Dendritic cell treated with granulocyte-macrophage colony-stimulating factor and Interleukin-4, amounts not matched to agents 40 ng/mL and 50 ng/mL, for 4 days (primary cell): ENCODE data around the gene TCF12.
"Not testable (repeated sequence)": the region's sequence is repeated elsewhere in the genome, so short reads cannot be mapped to it uniquely, and the experiment has no call there.

Experiments
- H3K27ac Mint-ChIP-seq: one replicate; pipeline ENCODE4 v1.8.0; 2022; ENCODE audit warnings: mild to moderate bottlenecking, mixed read lengths
- H3K27me3 Mint-ChIP-seq: one replicate; pipeline ENCODE4 v1.8.0; 2022; ENCODE audit warnings: mild to moderate bottlenecking, mixed read lengths
- H3K36me3 Mint-ChIP-seq: one replicate; pipeline ENCODE4 v1.8.0; 2022; ENCODE audit warnings: low read depth, mixed read lengths
- H3K4me1 Mint-ChIP-seq: one replicate; pipeline ENCODE4 v1.8.0; 2022; ENCODE audit warnings: low read depth, mixed read lengths
- H3K4me3 Mint-ChIP-seq: one replicate; pipeline ENCODE4 v1.8.0; 2022; ENCODE audit warnings: mild to moderate bottlenecking, moderate library complexity, mixed read lengths
- H3K9me3 Mint-ChIP-seq: one replicate; pipeline ENCODE4 v1.8.0; 2022; ENCODE audit warnings: mixed read lengths
- intact Hi-C: fragments of 100-400 bp; cut with micrococcal nuclease; formaldehyde crosslinking; loops from one replicate; pipeline ENCODE4 v1.15.0; 2022

TCF12 gene

GRCh38 chr15:56923174-56923591 lies 4.7 kb downstream of the TCF12 start:
- intact Hi-C loops: loop anchor here (10.0 kb wide), 2 partner anchors 152 to 212 kb away; no protein-coding TSS in a partner anchor
- Mint-ChIP-seq H3K9me3 (no peaks in the 10 kb centered on the region), H3K27me3 (no peaks in the 10 kb centered on the region), H3K4me3 (no peak overlapping the region), H3K27ac (no peak overlapping the region), H3K36me3 (peaks cover 74% of the 10 kb centered on the region), H3K4me1 (peaks cover 38% of the 10 kb centered on the region)

- Mint-ChIP-seq H3K4me1 (peaks cover 39% of the 10 kb centered on the region), H3K27me3 (no peaks in the 10 kb centered on the region), H3K9me3 (no peaks in the 10 kb centered on the region), H3K36me3 (peaks cover 73% of the 10 kb centered on the region), H3K27ac (no peak overlapping the region), H3K4me3 (no peak overlapping the region)
- intact Hi-C loops: loop anchor here (10.0 kb wide), 2 partner anchors 147 to 207 kb away; no protein-coding TSS in a partner anchor
Measured at GRCh38 chr15:56927816-56928215, 9.4 kb downstream of the TCF12 start.

- intact Hi-C loops: loop anchor here (10.0 kb wide), 2 partner anchors 145 to 205 kb away; no protein-coding TSS in a partner anchor
- H3K36me3 Mint-ChIP-seq: peaks cover 60% of the 10 kb centered on the region
- H3K4me3 Mint-ChIP-seq: no peak overlapping the region
- H3K4me1 Mint-ChIP-seq: peaks cover 37% of the 10 kb centered on the region
- no peaks in the 10 kb centered on the region for H3K27me3 Mint-ChIP-seq
- H3K9me3 Mint-ChIP-seq: no peaks in the 10 kb centered on the region
- no peak overlapping the region for H3K27ac Mint-ChIP-seq
Measured at GRCh38 chr15:56929399-56929798, 11.0 kb downstream of the TCF12 start.

GRCh38 chr15:56929933-56930332 lies 11.5 kb downstream of the TCF12 start:
- H3K4me1 Mint-ChIP-seq: peaks cover 37% of the 10 kb centered on the region
- H3K36me3 Mint-ChIP-seq: peaks cover 60% of the 10 kb centered on the region
- H3K9me3 Mint-ChIP-seq: peaks cover 3% of the 10 kb centered on the region
- intact Hi-C loops: loop anchor here (10.0 kb wide), 2 partner anchors 145 to 205 kb away; no protein-coding TSS in a partner anchor
- H3K27ac Mint-ChIP-seq: no peak overlapping the region
- no peak overlapping the region for H3K4me3 Mint-ChIP-seq
- no peaks in the 10 kb centered on the region for H3K27me3 Mint-ChIP-seq

- Mint-ChIP-seq H3K36me3 (peaks cover 60% of the 10 kb centered on the region), H3K9me3 (peaks cover 12% of the 10 kb centered on the region), H3K27ac (no peak overlapping the region), H3K27me3 (no peaks in the 10 kb centered on the region), H3K4me1 (peaks cover 37% of the 10 kb centered on the region), H3K4me3 (no peak overlapping the region)
- intact Hi-C loops: no loop called here
Measured at GRCh38 chr15:56930669-56931313, 12.3 kb downstream of the TCF12 start.

GRCh38 chr15:56931639-56932508 lies 13.4 kb downstream of the TCF12 start:
- no peak overlapping the region for H3K27ac Mint-ChIP-seq
- H3K4me1 Mint-ChIP-seq: peaks cover 38% of the 10 kb centered on the region
- peaks cover 22% of the 10 kb centered on the region for H3K9me3 Mint-ChIP-seq
- H3K27me3 Mint-ChIP-seq: no peaks in the 10 kb centered on the region
- H3K4me3 Mint-ChIP-seq: no peak overlapping the region
- H3K36me3 Mint-ChIP-seq: peaks cover 59% of the 10 kb centered on the region
- intact Hi-C loops: no loop called here

GRCh38 chr15:56932509-56932868 lies 14.0 kb downstream of the TCF12 start:
- intact Hi-C loops, H3K27me3 Mint-ChIP-seq, H3K4me3 Mint-ChIP-seq, H3K27ac Mint-ChIP-seq: not testable (repeated sequence)
- H3K9me3 Mint-ChIP-seq: peaks cover 22% of the 10 kb centered on the region
- peaks cover 40% of the 10 kb centered on the region for H3K4me1 Mint-ChIP-seq
- H3K36me3 Mint-ChIP-seq: peaks cover 57% of the 10 kb centered on the region

- peaks cover 22% of the 10 kb centered on the region for H3K9me3 Mint-ChIP-seq
- peaks cover 58% of the 10 kb centered on the region for H3K36me3 Mint-ChIP-seq
- no peak overlapping the region for H3K4me3 Mint-ChIP-seq
- no peaks in the 10 kb centered on the region for H3K27me3 Mint-ChIP-seq
- H3K4me1 Mint-ChIP-seq: peaks cover 40% of the 10 kb centered on the region
- H3K27ac Mint-ChIP-seq: peak overlapping the region; percentile 67
- intact Hi-C loops: no loop called here
Measured at GRCh38 chr15:56933410-56933809, 15.0 kb downstream of the TCF12 start.

- Mint-ChIP-seq H3K9me3 (peaks cover 22% of the 10 kb centered on the region), H3K27me3 (no peaks in the 10 kb centered on the region), H3K4me3 (no peak overlapping the region), H3K4me1 (peaks cover 44% of the 10 kb centered on the region), H3K36me3 (peaks cover 62% of the 10 kb centered on the region), H3K27ac (no peak overlapping the region)
- intact Hi-C loops: no loop called here
Measured at GRCh38 chr15:56933811-56934210, 15.4 kb downstream of the TCF12 start.

GRCh38 chr15:56934269-56934668 lies 15.8 kb downstream of the TCF12 start:
- Mint-ChIP-seq H3K4me3 (no peak overlapping the region), H3K9me3 (peaks cover 22% of the 10 kb centered on the region), H3K27ac (no peak overlapping the region), H3K27me3 (no peaks in the 10 kb centered on the region), H3K4me1 (peaks cover 46% of the 10 kb centered on the region), H3K36me3 (peaks cover 63% of the 10 kb centered on the region)
- intact Hi-C loops: no loop called here

- Mint-ChIP-seq H3K4me3 (no peak overlapping the region), H3K36me3 (peaks cover 51% of the 10 kb centered on the region), H3K4me1 (peaks cover 57% of the 10 kb centered on the region), H3K27ac (no peak overlapping the region), H3K27me3 (no peaks in the 10 kb centered on the region), H3K9me3 (peaks cover 22% of the 10 kb centered on the region)
- intact Hi-C loops: no loop called here
Measured at GRCh38 chr15:56936929-56937328, 18.5 kb downstream of the TCF12 start.

GRCh38 chr15:56939257-56939656 lies 20.8 kb downstream of the TCF12 start:
- H3K27ac Mint-ChIP-seq: no peak overlapping the region
- H3K36me3 Mint-ChIP-seq: peaks cover 49% of the 10 kb centered on the region
- no peak overlapping the region for H3K4me3 Mint-ChIP-seq
- peaks cover 51% of the 10 kb centered on the region for H3K4me1 Mint-ChIP-seq
- no peaks in the 10 kb centered on the region for H3K27me3 Mint-ChIP-seq
- H3K9me3 Mint-ChIP-seq: peaks cover 22% of the 10 kb centered on the region
- intact Hi-C loops: no loop called here

GRCh38 chr15:56940388-56940787 lies 21.9 kb downstream of the TCF12 start:
- peaks cover 37% of the 10 kb centered on the region for H3K36me3 Mint-ChIP-seq
- intact Hi-C loops: no loop called here
- H3K4me1 Mint-ChIP-seq: peaks cover 51% of the 10 kb centered on the region
- peaks cover 14% of the 10 kb centered on the region for H3K9me3 Mint-ChIP-seq
- H3K27ac Mint-ChIP-seq: no peak overlapping the region
- no peaks in the 10 kb centered on the region for H3K27me3 Mint-ChIP-seq
- H3K4me3 Mint-ChIP-seq: no peak overlapping the region

- Mint-ChIP-seq H3K27me3 (no peaks in the 10 kb centered on the region), H3K27ac (no peak overlapping the region), H3K4me1 (peaks cover 46% of the 10 kb centered on the region), H3K9me3 (no peaks in the 10 kb centered on the region), H3K36me3 (peaks cover 31% of the 10 kb centered on the region), H3K4me3 (no peak overlapping the region)
- intact Hi-C loops: no loop called here
Measured at GRCh38 chr15:56942118-56942517, 23.7 kb downstream of the TCF12 start.
